ENCODE data around the gene ZNF155. TPM values are rescaled to one million over a fixed set of nuclear protein-coding genes. Genes with fewer than 3 reads are reported as not detected.

Gene ZNF155
- total and polyA plus RNA-seq, 2 donors from 2014 or later = 5.0 to 11.2 TPM

GRCh38 chr19:43960411-43960810 lies 23.6 kb upstream of the ZNF155 start:
- intact Hi-C loops (cut with DNase I) = no loop called here
- DNase-seq (no peak), FAIRE-seq (no peak)
- Histone ChIP-seq H3K9me3 (ENCODE audit: control insufficient read depth in 2 of 3, insufficient read depth in 1 of 3, low read length in 3 of 3) (peaks cover 10 to 70% (median 29%) of the 10 kb centered on the region in 3 donors), H3K4me1 (ENCODE audit: control insufficient read depth in 2 of 3, insufficient read depth in 2 of 3, low read depth in 1 of 3, low read length in 3 of 3) (no peaks in the 10 kb centered on the region), H3K9ac (ENCODE audit: low read length in 3 of 3) (no peak overlapping the region), H3K36me3 (ENCODE audit: control insufficient read depth in 2 of 3, insufficient read depth in 3 of 3, low read length in 3 of 3) (peaks cover 11 to 20% (median 16%) of the 10 kb centered on the region in 3 donors), H3K27ac (ENCODE audit: low read depth in 2 of 2, low read length in 2 of 2) (no peak overlapping the region), H3K4me3 (ENCODE audit: low read length in 3 of 3) (no peak overlapping the region), H3K27me3 (ENCODE audit: control insufficient read depth, insufficient read depth, low read length) (no peaks in the 10 kb centered on the region)
- TF ChIP-seq, protein P1, sequence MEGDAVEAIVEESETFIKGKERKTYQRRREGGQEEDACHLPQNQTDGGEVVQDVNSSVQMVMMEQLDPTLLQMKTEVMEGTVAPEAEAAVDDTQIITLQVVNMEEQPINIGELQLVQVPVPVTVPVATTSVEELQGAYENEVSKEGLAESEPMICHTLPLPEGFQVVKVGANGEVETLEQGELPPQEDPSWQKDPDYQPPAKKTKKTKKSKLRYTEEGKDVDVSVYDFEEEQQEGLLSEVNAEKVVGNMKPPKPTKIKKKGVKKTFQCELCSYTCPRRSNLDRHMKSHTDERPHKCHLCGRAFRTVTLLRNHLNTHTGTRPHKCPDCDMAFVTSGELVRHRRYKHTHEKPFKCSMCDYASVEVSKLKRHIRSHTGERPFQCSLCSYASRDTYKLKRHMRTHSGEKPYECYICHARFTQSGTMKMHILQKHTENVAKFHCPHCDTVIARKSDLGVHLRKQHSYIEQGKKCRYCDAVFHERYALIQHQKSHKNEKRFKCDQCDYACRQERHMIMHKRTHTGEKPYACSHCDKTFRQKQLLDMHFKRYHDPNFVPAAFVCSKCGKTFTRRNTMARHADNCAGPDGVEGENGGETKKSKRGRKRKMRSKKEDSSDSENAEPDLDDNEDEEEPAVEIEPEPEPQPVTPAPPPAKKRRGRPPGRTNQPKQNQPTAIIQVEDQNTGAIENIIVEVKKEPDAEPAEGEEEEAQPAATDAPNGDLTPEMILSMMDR (IDR thresholded peaks at IDR 0.05; ENCODE audit: borderline replicate concordance, extremely low read depth, insufficient read depth) = no peak

GRCh38 chr19:43966079-43966694 lies 17.8 kb upstream of the ZNF155 start:
- FAIRE-seq (no peak), DNase-seq (no peak)
- Histone ChIP-seq H3K9me3 (ENCODE audit: control insufficient read depth in 2 of 3, insufficient read depth in 1 of 3, low read length in 3 of 3) (peaks cover 27 to 88% (median 71%) of the 10 kb centered on the region in 3 donors), H3K36me3 (ENCODE audit: control insufficient read depth in 2 of 3, insufficient read depth in 3 of 3, low read length in 3 of 3) (peaks cover 33 to 38% (median 38%) of the 10 kb centered on the region in 3 donors), H3K27ac (ENCODE audit: low read depth in 2 of 2, low read length in 2 of 2) (no peak overlapping the region), H3K27me3 (ENCODE audit: control insufficient read depth, insufficient read depth, low read length) (no peaks in the 10 kb centered on the region), H3K4me1 (ENCODE audit: control insufficient read depth in 2 of 3, insufficient read depth in 2 of 3, low read depth in 1 of 3, low read length in 3 of 3) (no peaks in the 10 kb centered on the region), H3K4me3 (ENCODE audit: low read length in 3 of 3) (peak overlapping the region in 2 of 3 donors; percentile 32 to 46), H3K9ac (ENCODE audit: low read length in 3 of 3) (no peak overlapping the region)
- intact Hi-C loops (cut with DNase I) = no loop called here
- TF ChIP-seq, protein P1 (IDR thresholded peaks at IDR 0.05; ENCODE audit: borderline replicate concordance, extremely low read depth, insufficient read depth) = no peak

DNA sequence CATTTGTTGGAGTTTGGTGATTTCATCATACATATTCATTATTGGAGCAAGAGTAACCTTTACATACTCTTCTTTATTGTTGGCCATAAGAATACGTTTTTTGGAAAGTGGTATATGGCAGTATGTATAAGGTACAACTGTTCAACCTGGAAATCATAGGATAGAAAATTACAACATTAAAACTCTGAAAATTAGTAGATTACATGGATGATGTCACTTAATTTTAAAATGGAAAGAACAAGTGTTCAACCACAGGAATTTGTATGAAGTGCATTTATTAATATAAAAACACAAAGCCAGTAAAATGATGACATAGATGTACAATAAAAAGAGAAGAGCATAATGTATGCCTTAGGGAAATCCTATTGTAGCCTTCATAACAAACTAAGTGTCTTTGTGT lies 7.3 kb upstream of the ZNF155 start:
- intact Hi-C loops (cut with DNase I) = no loop called here
- H3K36me3 ChIP-seq (ENCODE audit: control insufficient read depth in 2 of 3, insufficient read depth in 3 of 3, low read length in 3 of 3) = no peaks in the 10 kb centered on the region
- no peaks in the 10 kb centered on the region for H3K4me1 ChIP-seq (ENCODE audit: control insufficient read depth in 2 of 3, insufficient read depth in 2 of 3, low read depth in 1 of 3, low read length in 3 of 3)
- H3K9ac ChIP-seq (ENCODE audit: low read length in 3 of 3) = no peak overlapping the region
- no peak overlapping the region for H3K27ac ChIP-seq (ENCODE audit: low read depth in 2 of 2, low read length in 2 of 2)
- FAIRE-seq (no peak), DNase-seq (no peak)
- no peak overlapping the region for H3K4me3 ChIP-seq (ENCODE audit: low read length in 3 of 3)
- peaks cover 0 to 77% (median 18%) of the 10 kb centered on the region in 3 donors for H3K9me3 ChIP-seq (ENCODE audit: control insufficient read depth in 2 of 3, insufficient read depth in 1 of 3, low read length in 3 of 3)
- TF ChIP-seq, protein P1 (IDR thresholded peaks at IDR 0.05; ENCODE audit: borderline replicate concordance, extremely low read depth, insufficient read depth) = no peak
- no peaks in the 10 kb centered on the region for H3K27me3 ChIP-seq (ENCODE audit: control insufficient read depth, insufficient read depth, low read length)

All from kidney (tissue), 14 donors.